Type B pancreatic cell (in vitro differentiated cells): ENCODE measurements around the gene ZBTB9. TPM values are rescaled to one million over a fixed set of nuclear protein-coding genes. Genes with fewer than 3 reads are reported as not detected.

Experiments
- DNase-seq: peaks from one replicate; pipeline ENCODE4 v3.0.0; 2021; ENCODE audit warnings: mixed read lengths; ENCODE audit not compliant: unreplicated experiment; ENCODE audit errors: extremely low spot score
- H3K27ac Mint-ChIP-seq: 2 replicates; pipeline ENCODE4 v1.8.0; 2021; ENCODE audit warnings: mild to moderate bottlenecking, mixed read lengths
- H3K27me3 Mint-ChIP-seq: 2 replicates; pipeline ENCODE4 v1.8.0; 2021; ENCODE audit warnings: mixed read lengths
- H3K36me3 Mint-ChIP-seq: 2 replicates; pipeline ENCODE4 v1.8.0; 2021; ENCODE audit warnings: mixed read lengths
- H3K4me1 Mint-ChIP-seq: one replicate; pipeline ENCODE4 v1.8.0; 2021; ENCODE audit warnings: mixed read lengths; ENCODE audit not compliant: unreplicated experiment
- H3K4me3 Mint-ChIP-seq: 2 replicates; pipeline ENCODE4 v1.8.0; 2021; ENCODE audit warnings: mild to moderate bottlenecking, mixed read lengths
- H3K9me3 Mint-ChIP-seq: 2 replicates; pipeline ENCODE4 v1.8.0; 2021; ENCODE audit warnings: mixed read lengths
- total RNA-seq: library from RNA; stranded (reverse); gene quantifications from 2 replicates; pipeline ENCODE4 v1.2.1, GENCODE V29; 2021; ENCODE audit warnings: low replicate concordance
- TF ChIP-seq, protein P1 (sequence below): fragments of 200-600 bp; sonication (generic); conservative IDR thresholded peaks from 2 replicates; pipeline ENCODE4 v1.5.0; 2021; ENCODE audit warnings: antibody characterized with exemption, mild to moderate bottlenecking

Gene ZBTB9
- total RNA-seq, 1 donor from 2014 or later = 14.5 TPM

GRCh38 chr6:33427585-33428223, 26.7 kb upstream of the ZBTB9 start:
- Mint-ChIP-seq H3K36me3 (peaks cover 15% of the 10 kb centered on the region), H3K4me3 (peak overlapping the region; percentile 93), H3K27ac (peak overlapping the region; percentile 96), H3K4me1 (peaks cover 68% of the 10 kb centered on the region), H3K27me3 (no peaks in the 10 kb centered on the region), H3K9me3 (no peaks in the 10 kb centered on the region)
- TF ChIP-seq, protein P1, sequence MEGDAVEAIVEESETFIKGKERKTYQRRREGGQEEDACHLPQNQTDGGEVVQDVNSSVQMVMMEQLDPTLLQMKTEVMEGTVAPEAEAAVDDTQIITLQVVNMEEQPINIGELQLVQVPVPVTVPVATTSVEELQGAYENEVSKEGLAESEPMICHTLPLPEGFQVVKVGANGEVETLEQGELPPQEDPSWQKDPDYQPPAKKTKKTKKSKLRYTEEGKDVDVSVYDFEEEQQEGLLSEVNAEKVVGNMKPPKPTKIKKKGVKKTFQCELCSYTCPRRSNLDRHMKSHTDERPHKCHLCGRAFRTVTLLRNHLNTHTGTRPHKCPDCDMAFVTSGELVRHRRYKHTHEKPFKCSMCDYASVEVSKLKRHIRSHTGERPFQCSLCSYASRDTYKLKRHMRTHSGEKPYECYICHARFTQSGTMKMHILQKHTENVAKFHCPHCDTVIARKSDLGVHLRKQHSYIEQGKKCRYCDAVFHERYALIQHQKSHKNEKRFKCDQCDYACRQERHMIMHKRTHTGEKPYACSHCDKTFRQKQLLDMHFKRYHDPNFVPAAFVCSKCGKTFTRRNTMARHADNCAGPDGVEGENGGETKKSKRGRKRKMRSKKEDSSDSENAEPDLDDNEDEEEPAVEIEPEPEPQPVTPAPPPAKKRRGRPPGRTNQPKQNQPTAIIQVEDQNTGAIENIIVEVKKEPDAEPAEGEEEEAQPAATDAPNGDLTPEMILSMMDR = no peak
- no peak for DNase-seq

DNA sequence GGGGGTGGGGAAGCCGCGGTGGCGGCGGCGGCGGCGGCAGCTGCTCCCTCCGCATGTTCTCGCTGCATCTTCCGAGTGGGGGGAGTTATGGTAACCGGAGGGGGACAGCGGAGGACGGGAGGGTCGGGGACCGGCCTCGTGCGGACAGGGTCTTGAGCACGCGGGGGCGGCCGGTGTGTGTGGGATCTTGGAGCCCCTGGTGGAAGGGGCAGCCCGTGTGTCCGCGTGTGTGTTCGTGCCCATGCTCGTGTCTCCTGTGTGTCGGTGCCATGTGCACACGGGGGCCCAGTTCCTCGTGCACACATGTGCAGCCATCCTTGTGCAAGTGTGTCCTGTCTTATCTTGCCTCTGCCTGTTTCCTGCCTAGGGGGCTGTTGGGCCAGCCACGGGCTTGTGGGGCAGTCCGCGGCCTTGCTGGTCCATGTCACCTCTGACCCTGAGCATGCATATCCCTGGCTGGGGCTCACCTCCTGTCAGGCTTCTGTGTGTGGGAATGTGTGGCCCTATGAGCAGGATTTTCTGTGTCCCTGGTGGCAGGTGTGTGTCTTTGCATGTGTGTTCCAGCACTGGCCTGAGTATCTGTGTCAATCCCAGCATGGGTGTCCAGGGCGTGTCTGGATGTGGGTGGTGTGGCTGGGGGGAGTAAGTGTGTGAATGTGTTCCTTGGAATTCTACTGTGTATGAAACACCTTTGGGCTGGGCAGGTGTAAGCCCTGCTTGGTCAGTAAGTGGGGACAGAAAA, 26.0 kb upstream of the ZBTB9 start:
- DNase-seq = no peak
- H3K4me1 Mint-ChIP-seq = peaks cover 70% of the 10 kb centered on the region

DNA sequence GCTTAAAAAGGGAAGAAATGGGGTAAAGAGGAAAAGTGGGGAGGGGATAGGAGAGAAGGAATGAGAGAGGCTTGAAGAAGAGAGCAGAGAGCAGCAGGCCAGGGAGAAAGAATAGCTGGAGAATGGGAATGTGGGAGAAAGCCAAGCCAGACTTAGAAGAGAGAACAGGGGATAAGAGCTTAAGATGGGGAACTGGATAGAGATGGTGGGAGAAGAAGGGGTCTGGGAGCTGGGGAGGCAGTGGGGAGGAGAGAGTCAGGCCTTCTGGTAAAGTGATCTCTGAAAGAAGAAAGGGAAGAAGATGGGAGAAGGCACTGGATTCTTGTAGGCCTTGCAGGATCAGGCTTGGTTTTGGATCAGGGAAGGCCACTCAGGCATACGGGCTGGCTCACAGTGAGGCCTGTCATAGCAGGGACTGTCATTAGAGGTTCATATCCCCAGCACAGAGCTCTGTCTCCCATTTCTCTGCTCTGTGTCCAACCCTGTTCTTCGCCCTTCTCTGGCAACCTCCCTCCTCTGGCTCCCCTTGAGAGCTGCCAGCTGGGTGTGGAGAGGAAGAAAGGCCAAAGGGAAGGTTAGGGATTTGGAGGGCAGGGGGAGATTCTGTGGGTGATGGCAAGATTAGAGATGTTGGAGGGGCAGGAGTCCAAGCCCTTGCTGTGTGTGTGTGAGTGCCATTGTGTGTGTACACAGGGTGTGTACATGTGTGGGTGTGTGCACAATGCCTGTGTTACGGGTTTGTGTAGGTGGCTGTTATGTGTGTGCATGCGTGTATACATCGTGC, 25.2 kb upstream of the ZBTB9 start:
- H3K4me1 Mint-ChIP-seq = peaks cover 71% of the 10 kb centered on the region
- peak overlapping the region; percentile 97 for H3K4me3 Mint-ChIP-seq
- peaks cover 3% of the 10 kb centered on the region for H3K27me3 Mint-ChIP-seq
- peak overlapping the region; percentile 93 for H3K27ac Mint-ChIP-seq
- TF ChIP-seq, protein P1 = no peak
- DNase-seq = no peak
- H3K9me3 Mint-ChIP-seq = no peaks in the 10 kb centered on the region
- peaks cover 14% of the 10 kb centered on the region for H3K36me3 Mint-ChIP-seq

More for the DNA sequence above, 26.0 kb upstream of the ZBTB9 start:
- H3K4me3 Mint-ChIP-seq = peak overlapping the region; percentile 97
- peak overlapping the region; percentile 93 for H3K27ac Mint-ChIP-seq
- TF ChIP-seq, protein P1 = peak; percentile 69
- peaks cover 3% of the 10 kb centered on the region for H3K27me3 Mint-ChIP-seq
- H3K36me3 Mint-ChIP-seq = peaks cover 12% of the 10 kb centered on the region
- no peaks in the 10 kb centered on the region for H3K9me3 Mint-ChIP-seq

- peaks cover 12% of the 10 kb centered on the region for H3K36me3 Mint-ChIP-seq
- H3K4me3 Mint-ChIP-seq = peak overlapping the region; percentile 97
- peaks cover 67% of the 10 kb centered on the region for H3K4me1 Mint-ChIP-seq
- TF ChIP-seq, protein P1 = no peak
- no peak for DNase-seq
- peaks cover 3% of the 10 kb centered on the region for H3K27me3 Mint-ChIP-seq
- H3K9me3 Mint-ChIP-seq = no peaks in the 10 kb centered on the region
- peak overlapping the region; percentile 93 for H3K27ac Mint-ChIP-seq
Measured at GRCh38 chr6:33429750-33430052, 24.7 kb upstream of the ZBTB9 start.

DNA sequence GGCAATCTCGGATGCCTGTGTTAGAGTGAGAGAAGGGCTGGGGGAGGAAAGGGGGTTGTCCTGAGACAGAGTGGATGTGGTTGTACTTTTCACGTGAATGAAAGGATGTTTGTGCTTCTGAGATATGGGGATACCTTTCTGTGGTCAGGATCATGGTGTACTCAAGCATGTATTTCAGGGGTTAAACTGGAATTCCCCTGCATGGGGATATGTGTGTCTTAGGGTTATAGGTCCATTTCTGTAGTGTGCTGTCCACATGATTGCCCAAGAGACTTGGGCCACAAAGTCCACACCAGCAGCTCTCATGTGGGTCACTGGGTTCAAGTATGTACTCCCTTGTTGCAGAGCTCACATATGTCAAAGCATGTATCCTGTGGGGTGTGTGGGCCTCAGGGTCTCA, 24.0 kb upstream of the ZBTB9 start:
- peak overlapping the region; percentile 80 for H3K4me3 Mint-ChIP-seq

More for the DNA sequence above, 24.0 kb upstream of the ZBTB9 start:
- no peaks in the 10 kb centered on the region for H3K9me3 Mint-ChIP-seq
- peaks cover 3% of the 10 kb centered on the region for H3K27me3 Mint-ChIP-seq
- peaks cover 61% of the 10 kb centered on the region for H3K4me1 Mint-ChIP-seq
- H3K36me3 Mint-ChIP-seq = peaks cover 12% of the 10 kb centered on the region
- H3K27ac Mint-ChIP-seq = peak overlapping the region; percentile 93
- no peak for DNase-seq
- TF ChIP-seq, protein P1 = no peak
